ENCODE results near the gene ADISSP.

ADISSP gene

DNA sequence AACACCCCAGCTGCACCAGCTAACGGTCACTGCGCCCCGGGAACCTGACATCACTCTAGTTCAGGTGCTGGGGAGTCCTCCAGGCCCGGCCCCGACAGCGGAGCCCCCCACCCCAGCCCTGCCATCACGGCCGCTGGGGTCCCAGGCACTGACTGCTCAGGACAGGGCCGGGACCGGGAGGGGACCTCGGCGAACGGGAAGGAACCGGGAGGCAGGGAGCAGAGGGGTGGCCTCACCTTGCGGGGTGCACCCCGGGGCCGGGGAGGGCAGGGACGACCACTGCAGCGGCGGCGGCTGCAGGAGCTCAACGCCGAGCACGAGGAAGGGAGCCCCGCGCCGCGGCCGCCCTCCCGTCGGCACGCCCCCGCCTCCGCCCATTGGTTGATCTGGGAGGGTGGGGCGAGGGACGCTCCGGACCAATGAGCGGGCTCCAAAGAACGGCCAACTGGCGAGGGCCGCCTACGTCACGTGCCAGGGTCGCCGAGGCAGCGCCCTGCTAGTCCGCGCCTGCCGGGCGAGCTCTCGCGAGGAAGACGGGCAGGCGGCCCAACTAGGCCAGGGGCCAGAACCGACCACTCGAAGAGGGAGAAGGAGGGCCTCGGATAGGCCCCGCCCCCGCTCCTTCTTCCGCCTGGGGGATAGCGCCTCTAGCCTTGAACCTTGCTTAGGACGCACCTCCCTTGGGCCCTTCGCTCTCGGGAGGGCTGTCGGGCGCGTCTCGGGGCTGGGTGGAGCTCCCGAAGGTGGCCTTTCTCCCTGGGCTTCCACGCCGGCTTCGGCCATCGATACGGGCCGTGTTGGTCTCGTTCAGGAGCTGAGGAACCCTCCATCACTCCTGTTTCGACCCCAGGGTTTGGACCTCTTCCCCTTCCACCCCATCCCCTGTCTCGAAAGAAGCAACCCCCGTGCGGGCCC lies at the start of gene ADISSP:
Gene ADISSP, minus strand, starts transcription at position 327 of the 915 bp plus-strand sequence. CDS start 7,653 bp downstream, outside the sequence.
- peak; percentile 94 for DNase-seq (ENCODE audit: low read depth, low spot score)

DNA sequence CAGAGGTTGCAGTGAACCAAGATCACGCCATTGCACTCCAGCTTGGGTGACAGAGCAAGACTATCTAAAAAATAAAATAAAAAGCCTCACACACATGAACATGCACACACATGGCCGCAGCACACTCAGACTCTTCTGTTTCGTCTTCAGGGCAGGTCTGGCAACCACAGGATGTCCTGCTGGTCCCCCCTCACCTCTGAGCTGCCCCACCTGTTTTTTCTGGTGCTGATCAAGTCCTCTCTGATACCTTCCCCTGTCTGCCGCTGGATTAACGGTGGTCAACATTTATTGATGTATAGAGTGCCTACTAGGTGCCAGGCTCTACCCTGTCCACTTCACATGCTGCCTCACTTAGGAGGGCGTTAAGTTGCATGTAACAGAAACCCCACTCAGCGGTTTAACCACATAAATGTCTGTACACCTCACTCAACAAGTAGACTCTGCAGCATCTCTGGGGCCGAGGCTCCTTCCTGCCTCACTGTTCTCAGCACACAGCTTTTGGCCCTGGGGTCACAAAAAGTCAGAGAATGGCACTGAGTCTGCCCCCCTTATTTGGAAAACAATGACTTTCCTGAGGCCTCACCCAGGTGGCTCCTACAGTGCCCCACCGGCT lies 48.3 kb upstream of the ADISSP start:
- DNase-seq (ENCODE audit: low read depth, low spot score): no peak

DNA sequence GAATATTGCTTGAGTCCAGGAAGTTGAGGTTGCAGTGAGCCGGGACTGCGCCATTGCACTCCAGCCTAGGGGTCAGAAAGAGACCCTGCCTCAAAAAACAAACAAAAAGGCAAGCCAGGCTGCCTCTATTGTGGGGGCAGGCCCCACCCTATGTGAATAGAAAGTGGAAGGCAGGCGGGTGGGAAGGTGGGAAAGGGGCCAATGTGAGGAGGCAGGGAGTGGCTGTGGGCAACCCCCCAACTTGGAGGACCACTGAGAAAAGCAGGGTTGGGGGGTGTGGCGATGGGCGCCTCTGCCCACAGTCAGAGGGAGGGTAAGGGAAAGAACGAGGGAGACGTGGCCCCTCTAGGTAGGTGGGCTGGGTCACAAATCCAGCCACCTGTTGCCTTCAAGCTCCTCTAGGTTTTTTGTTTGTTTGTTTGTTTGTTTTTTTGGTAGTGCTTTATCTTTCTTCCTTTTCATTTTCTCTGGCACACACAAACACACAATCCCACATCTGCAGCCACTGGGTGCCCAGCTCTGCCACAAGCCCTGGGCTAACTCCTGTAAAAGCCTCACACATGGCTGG lies 47.5 kb upstream of the ADISSP start:
- DNase-seq (ENCODE audit: low read depth, low spot score): no peak

DNA sequence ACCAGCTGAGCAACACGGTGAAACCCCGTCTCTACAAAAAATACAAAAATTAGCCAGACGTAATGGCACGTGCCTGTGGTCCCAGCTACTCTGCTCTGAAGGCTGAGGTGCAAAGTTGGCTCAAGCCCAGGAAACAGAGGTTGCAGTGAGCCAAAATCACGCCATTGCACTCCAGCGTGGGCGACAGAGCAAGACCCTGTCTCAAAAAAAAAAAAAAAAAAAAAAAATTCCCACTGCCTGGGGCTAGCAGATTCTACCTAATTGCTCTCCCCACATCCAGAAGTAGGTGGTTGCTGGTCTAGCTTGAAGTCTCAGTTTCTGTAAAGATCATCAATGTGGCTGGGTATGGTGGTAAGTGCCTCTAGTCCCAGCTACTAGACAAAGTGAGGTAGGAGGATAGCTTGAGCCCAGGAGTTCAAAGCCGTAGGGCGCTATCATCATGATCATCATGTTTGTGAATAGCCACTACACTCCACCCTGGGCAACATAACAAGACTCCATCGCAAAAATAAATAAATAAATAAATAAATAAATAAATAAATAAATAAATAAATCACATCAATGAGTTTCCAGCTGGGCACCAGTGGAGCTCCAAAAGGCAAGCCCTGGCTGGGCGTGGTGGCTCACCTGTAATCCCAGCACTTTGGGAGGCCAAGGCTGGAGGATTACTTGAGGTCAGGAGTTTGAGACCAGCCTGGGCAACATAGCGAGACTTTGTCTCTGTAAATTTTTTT lies 46.5 kb upstream of the ADISSP start:
- no peak for DNase-seq (ENCODE audit: low read depth, low spot score)

DNA sequence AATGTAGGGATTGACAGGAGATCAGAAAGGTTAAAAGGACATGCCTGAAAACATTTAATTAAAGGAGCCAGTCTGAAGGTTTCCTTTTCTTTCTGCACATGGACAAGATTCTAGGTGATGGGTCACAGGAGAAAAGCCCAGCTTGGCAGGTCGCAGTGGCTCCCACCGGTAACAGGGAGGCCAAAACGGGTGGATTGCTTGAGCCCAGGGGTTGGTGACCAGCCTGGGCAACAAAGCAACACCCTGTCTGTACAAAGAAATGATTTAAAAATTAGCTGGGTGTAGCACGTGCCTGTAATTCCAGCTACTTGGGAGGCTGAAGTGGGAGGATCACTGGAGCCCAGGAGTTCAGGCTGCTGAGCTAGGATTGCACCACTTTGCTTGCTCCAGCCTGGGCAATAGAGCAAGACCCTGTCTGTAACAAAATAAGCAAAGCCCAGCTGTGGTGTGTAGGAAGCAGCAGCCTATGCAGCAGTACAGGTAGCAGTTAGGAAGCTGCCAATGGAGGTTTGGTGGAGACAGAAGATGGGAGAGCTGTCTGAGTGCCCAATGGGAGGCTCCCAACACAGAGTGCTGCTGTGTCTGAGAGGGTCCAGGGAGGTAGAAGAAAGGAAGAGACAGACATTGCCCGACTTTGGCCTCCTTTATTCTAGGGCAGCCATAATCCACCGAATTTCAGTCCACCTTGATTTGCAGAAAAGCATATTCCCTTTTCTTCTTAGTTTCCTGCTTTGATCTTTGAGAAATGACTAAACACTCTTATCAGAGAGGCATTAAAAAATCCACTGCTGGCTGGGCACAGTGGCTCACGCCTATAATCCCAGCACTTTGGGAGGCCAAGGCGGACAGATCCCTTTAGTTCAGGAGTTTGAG lies 45.7 kb upstream of the ADISSP start:
- no peak for DNase-seq (ENCODE audit: low read depth, low spot score)

DNA sequence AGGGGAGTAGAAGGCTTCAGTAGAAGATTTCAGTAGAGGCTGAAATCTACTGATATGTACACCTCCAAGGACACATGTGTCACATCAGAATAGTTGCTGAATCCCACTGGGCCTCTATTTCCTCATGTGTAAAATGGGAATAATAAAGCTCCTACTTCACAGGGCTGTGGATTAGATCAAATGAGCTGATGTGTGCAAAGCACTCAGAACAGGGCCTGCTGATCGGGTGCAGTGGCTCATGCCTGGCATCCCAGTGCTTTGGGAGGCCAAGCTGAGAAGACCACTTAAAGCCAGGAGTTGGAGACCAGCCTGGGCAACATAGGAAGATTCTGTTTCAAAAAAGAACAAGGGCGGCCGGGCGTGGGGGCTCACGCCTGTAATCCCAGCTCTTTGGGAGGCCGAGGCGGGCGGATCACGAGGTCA lies 44.7 kb upstream of the ADISSP start:
- no peak for DNase-seq (ENCODE audit: low read depth, low spot score)

DNA sequence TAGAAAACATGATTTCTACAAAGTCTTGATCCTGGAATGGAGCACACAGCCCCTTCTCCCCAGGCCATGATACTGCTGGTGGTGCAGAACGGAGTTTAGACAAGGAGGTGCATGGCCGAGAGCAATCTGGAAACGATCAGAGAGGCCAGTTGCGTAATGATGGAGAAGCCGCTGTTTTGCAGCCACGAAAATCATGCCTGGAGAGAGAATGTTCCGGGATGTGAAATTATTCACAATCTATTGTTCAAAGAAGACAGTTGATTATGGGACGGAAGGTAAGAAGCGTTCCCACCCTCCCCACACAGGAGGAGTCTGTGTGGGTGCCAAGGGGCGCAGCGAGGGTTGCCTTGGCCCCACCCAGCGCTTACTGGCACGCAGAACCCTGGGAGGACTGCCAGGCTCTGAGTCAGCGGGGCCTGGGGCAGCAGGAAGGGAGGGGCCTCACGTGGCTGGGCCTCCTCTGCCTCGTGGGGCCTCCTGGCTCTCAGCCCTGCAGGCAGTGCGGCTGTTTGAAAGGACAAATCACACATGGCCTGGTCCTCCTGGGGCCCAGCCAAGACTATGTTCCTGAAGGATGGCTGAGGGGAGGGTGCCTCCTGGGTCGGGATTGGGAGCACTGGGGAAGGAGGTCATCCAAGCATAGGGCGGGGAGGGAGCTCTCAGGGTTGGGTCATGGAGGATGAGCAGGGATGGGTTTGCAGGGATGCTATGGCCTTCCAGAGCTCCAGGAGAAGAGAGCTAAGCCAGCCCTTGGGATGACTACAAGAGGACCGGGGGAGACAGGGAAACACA lies 44.1 kb upstream of the ADISSP start:
- peak; percentile 84 for DNase-seq (ENCODE audit: low read depth, low spot score)

DNA sequence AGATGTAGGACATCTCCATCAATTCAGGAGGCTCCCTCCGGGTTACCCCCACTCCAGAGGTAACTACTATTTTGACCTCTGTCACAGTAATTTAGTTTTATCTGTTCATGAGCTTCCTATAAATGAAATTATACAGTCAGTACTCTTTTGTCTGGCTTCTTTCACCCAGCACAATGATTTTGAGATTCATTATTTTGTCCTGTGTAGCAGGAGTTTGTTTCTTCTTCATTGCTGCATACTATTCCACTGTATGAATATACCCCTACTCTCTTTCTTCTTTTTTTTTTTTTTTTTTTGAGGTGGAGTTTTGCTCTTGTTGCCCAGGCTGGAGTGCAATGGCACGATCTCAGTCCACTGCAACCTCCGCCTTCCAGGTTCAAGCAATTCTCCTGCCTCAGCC lies 41.0 kb upstream of the ADISSP start:
- no peak for DNase-seq (ENCODE audit: low read depth, low spot score)

DNA sequence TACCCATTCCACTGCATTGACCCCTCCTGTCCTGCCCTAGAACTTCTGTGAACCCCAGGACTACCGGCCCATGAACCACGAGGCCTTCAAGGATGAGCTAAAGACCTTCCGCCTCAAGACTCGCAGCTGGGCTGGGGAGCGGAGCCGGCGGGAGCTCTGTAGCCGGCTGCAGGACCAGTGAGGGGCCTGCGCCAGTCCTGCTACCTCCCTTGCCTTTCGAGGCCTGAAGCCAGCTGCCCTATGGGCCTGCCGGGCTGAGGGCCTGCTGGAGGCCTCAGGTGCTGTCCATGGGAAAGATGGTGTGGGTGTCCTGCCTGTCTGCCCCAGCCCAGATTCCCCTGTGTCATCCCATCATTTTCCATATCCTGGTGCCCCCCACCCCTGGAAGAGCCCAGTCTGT lies 37.2 kb upstream of the ADISSP start:
- no peak for DNase-seq (ENCODE audit: low read depth, low spot score)

DNA sequence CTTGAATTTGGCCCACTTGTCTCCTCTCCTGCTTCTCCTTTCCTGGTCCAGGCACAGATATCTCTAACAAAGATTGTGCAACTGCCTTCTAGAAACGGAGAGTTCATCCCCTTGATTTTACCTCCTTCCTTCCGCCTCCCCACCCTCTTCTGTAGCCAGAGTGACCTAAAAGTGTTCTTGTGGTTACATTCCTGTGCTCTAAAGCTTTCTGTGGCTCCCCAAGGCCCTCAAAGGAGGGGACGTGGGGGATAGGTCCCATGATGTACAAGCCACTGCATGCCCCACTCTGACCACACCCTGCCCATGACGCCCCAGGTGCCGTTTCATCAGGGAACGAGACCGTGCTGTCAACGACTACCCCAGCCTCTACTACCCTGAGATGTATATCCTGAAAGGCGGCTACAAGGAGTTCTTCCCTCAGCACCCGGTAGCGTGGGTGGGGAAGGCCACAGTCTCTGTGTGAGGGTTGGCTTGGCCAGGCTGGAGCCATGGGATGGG lies 36.8 kb upstream of the ADISSP start:
- no peak for DNase-seq (ENCODE audit: low read depth, low spot score)

DNA sequence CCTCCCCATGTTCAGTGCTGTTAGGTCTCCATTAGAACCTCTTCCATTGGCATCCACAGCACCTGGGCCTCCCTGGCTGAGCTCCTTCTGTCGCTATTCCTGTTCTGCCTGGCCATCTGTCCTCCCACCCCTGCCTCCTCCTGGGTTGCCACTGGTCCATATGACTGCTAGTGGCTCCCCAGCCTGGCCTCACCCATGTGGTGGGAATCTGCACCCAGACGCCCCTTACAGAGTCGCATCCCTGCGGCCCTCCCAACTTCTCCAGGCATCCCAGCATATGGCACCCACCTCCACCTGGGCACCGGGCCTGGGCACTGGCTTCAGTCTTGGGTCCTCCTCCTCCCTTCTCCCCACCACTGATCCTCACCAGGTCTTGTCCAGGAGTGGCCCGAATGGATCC lies 36.3 kb upstream of the ADISSP start:
- no peak for DNase-seq (ENCODE audit: low read depth, low spot score)

DNA sequence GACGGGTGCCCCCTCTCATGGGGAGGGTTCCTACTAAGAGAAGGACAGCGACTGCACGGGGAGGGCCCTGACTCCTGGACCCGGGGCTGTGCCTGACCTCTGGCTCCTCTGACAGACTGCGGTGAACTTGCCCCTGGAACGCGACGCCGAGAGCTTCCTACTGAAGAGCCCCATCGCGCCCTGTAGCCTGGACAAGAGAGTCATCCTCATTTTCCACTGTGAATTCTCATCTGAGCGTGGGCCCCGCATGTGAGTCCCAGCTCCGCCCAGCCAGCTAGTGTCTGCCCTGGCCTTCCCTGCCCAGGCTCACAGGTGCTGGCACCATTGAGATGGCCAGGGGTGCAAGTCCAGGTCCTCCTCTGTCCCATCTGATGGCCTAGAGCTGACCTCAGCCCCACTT lies 35.7 kb upstream of the ADISSP start:
- no peak for DNase-seq (ENCODE audit: low read depth, low spot score)

DNA sequence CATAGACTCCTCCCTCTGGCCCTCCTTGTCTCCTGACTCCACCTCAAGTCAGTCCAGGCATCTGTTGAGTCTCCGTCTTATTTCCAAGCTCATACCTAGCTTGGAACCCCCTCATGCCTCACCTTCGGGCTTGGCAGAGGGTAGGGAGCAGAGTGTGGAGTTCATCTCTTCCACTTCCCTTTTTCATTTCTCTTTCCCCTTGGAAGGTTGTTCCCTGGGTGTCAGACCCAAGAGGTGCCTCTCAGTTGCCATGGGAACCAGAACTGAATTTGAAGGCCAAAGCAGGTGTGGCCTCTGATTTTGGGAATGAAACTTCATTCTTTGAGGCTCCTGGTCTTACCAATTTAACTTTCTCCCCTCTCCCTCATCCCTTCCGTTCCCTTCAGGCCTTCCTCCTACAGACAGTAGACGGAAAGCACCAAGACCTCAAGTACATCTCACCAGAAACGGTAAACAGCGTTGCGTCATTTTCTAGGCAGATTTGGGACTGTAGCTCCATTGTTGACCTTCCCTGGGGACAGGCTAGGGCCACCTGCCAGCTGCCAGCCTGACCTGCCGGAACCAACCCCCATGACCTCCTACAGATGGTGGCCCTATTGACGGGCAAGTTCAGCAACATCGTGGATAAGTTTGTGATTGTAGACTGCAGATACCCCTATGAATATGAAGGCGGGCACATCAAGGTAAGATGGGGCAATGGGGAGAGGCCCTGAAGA lies 35.1 kb upstream of the ADISSP start:
- no peak for DNase-seq (ENCODE audit: low read depth, low spot score)

DNA sequence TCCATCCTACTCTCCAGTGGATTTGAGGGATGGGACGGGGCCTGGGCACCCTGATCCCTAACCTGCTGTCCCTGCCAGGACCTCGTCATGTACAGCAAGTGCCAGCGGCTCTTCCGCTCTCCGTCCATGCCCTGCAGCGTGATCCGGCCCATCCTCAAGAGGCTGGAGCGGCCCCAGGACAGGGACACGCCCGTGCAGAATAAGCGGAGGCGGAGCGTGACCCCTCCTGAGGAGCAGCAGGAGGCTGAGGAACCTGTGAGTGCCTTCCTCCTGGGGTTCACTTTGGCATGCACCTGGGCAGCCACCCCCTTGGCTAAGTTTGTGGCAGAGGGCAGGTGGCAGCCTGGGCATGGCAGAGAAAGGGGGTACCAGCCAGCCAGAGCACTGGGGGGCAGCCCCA lies 34.3 kb upstream of the ADISSP start:
- DNase-seq (ENCODE audit: low read depth, low spot score): no peak

DNA sequence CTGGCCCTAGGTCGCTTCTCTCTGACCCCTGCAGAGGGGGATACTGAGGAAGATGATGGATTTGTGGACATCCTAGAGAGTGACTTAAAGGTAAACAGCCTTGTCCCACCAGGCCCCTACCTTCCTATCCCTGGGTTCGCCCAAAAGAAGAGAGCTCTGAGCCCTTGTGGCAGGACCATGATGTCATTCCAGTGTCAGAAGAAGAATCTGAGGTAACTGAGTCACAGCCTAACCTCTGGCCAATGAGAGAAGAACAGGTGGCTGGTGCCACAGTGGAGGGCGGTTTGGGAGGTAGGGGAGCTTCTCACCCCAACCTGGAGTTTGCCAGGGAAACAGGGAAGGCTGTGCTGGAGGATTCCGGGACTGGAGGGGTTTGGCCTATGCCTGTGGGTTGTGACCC lies 33.7 kb upstream of the ADISSP start:
- no peak for DNase-seq (ENCODE audit: low read depth, low spot score)

DNA sequence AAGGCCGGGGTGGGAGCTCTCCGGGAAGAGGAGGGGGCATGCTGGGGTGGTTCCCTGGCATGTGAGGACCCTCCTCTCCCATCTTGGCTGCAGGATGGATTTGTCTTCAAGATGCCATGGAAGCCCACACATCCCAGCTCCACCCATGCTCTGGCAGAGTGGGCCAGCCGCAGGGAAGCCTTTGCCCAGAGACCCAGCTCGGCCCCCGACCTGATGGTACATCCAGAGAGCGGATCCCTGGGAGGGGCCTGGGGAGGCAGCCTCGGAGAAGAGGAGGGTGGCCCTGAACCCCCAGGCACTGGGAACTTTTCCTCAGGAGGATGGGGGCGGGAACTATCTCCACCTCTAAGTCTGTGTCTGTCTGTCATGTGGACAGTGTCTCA lies 33.3 kb upstream of the ADISSP start:
- no peak for DNase-seq (ENCODE audit: low read depth, low spot score)

DNA sequence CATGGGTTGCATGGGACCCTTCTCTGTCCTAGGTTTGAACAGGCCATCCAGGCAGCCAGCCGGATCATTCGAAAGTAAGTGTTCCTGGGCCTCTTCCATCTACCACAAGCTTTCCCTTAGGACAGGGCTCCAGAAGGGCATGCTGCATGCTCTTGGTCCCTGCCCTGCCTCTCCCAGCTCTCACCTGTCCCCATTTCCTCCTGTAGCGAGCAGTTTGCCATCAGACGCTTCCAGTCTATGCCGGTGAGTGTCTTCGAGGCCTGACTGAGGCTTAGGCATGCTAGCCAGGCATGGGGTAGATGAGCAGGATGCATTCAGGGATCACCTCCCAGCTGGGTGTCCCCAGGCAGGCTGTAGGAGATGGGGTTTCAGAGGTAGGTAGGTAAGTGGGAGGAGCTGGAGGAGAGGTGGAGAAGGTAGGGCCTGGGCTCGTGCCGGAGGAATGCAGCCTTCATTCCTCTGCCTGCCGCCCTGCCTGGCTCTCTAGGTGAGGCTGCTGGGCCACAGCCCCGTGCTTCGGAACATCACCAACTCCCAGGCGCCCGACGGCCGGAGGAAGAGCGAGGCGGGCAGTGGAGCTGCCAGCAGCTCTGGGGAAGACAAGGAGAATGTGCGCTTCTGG lies 32.8 kb upstream of the ADISSP start:
- DNase-seq (ENCODE audit: low read depth, low spot score): no peak

DNA sequence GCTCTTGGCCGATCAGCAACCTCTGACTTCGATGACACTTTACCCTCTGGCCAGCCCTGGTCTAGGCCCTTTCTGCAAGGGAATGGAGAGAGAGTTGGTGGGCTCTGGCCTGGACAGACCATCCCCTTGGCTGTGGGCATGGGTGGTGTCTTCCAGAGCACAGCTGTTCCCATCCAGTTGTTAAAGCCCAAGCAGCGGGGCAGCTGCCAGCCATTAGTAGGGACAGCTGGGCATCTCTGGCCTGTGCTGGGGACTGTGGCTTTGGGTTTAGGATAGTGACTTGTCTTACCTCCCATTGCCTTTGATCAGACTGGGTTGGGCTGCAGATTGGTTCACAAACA lies 31.3 kb upstream of the ADISSP start:
- DNase-seq (ENCODE audit: low read depth, low spot score): no peak

DNA sequence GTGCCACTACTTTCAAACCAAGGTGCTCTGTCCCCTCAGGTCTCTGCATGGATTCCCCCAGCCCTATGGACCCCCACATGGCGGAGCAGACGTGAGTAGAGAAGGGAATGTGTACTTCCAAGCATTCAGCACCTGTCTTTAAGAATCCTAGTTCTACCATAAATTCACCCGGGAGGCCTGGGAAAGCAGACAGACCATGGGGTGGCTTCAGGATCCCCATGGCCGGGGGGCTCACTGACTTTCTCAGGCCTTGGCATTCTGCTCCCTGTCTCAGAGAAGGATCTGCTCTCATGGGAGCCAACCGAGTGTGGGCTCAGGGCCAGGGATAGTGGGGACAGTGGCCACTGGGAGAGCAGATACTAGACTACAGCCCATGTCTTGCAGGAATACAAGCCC lies 30.8 kb upstream of the ADISSP start:
- DNase-seq (ENCODE audit: low read depth, low spot score): no peak
